ENCODE results near the gene NECAB3.

Gene NECAB3

GRCh38 chr20:33655164-33655563 is 19.1 kb downstream of the NECAB3 start:
- TF ChIP-seq EZH2 (IDR thresholded peaks at IDR 0.05; ENCODE audit: borderline replicate concordance, low read length): no peak
- TF ChIP-seq, protein P1, sequence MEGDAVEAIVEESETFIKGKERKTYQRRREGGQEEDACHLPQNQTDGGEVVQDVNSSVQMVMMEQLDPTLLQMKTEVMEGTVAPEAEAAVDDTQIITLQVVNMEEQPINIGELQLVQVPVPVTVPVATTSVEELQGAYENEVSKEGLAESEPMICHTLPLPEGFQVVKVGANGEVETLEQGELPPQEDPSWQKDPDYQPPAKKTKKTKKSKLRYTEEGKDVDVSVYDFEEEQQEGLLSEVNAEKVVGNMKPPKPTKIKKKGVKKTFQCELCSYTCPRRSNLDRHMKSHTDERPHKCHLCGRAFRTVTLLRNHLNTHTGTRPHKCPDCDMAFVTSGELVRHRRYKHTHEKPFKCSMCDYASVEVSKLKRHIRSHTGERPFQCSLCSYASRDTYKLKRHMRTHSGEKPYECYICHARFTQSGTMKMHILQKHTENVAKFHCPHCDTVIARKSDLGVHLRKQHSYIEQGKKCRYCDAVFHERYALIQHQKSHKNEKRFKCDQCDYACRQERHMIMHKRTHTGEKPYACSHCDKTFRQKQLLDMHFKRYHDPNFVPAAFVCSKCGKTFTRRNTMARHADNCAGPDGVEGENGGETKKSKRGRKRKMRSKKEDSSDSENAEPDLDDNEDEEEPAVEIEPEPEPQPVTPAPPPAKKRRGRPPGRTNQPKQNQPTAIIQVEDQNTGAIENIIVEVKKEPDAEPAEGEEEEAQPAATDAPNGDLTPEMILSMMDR (IDR thresholded peaks at IDR 0.05; ENCODE audit: low read length): no peak
- H3K36me3 ChIP-seq (ENCODE audit: insufficient read depth, low read length): peaks cover 46% of the 10 kb centered on the region
- no peak overlapping the region for H3K4me2 ChIP-seq (ENCODE audit: low read length)
- no peaks in the 10 kb centered on the region for H3K9me2 ChIP-seq (ENCODE audit: low read depth, low read length)
- H3K4me3 ChIP-seq (ENCODE audit: low read depth, low read length, poor library complexity, severe bottlenecking): no peak overlapping the region
- no peak overlapping the region for H2AFZ ChIP-seq (ENCODE audit: low read length)
- H3K9ac ChIP-seq (ENCODE audit: low read length): no peak overlapping the region
- no peaks in the 10 kb centered on the region for H3K9me3 ChIP-seq (ENCODE audit: low read length)
- H4K20me1 ChIP-seq (ENCODE audit: insufficient read depth, low read length): no peaks in the 10 kb centered on the region
- no peaks in the 10 kb centered on the region for H3F3A ChIP-seq (ENCODE audit: insufficient read depth, low read length)
- peaks cover 28% of the 10 kb centered on the region for H3K4me1 ChIP-seq (ENCODE audit: insufficient read depth, low read length, severe bottlenecking)
- no peaks in the 10 kb centered on the region for H3K79me2 ChIP-seq (ENCODE audit: insufficient read depth, low read length)
- no peak overlapping the region for H3K27ac ChIP-seq (ENCODE audit: low read depth, low read length, poor library complexity, severe bottlenecking)
- H3K27me3 ChIP-seq (ENCODE audit: insufficient read depth, low read length): no peaks in the 10 kb centered on the region

- Histone ChIP-seq H3K9me2 (ENCODE audit: low read depth, low read length) (no peaks in the 10 kb centered on the region), H3K27me3 (ENCODE audit: insufficient read depth, low read length) (no peaks in the 10 kb centered on the region), H3K4me1 (ENCODE audit: insufficient read depth, low read length, severe bottlenecking) (peaks cover 24% of the 10 kb centered on the region), H3K79me2 (ENCODE audit: insufficient read depth, low read length) (no peaks in the 10 kb centered on the region), H2AFZ (ENCODE audit: low read length) (no peak overlapping the region), H3K9ac (ENCODE audit: low read length) (no peak overlapping the region), H3K9me3 (ENCODE audit: low read length) (no peaks in the 10 kb centered on the region), H4K20me1 (ENCODE audit: insufficient read depth, low read length) (no peaks in the 10 kb centered on the region), H3F3A (ENCODE audit: insufficient read depth, low read length) (no peaks in the 10 kb centered on the region), H3K36me3 (ENCODE audit: insufficient read depth, low read length) (peaks cover 42% of the 10 kb centered on the region), H3K4me3 (ENCODE audit: low read depth, low read length, poor library complexity, severe bottlenecking) (no peak overlapping the region), H3K27ac (ENCODE audit: low read depth, low read length, poor library complexity, severe bottlenecking) (no peak overlapping the region), H3K4me2 (ENCODE audit: low read length) (no peak overlapping the region)
- TF ChIP-seq, protein P1 (IDR thresholded peaks at IDR 0.05; ENCODE audit: low read length): no peak
- TF ChIP-seq EZH2 (IDR thresholded peaks at IDR 0.05; ENCODE audit: borderline replicate concordance, low read length): no peak
Observed at GRCh38 chr20:33654680-33655161, 19.5 kb downstream of the NECAB3 start.

GRCh38 chr20:33653900-33654596 is 20.2 kb downstream of the NECAB3 start:
- Histone ChIP-seq H3K9me2 (ENCODE audit: low read depth, low read length) (no peaks in the 10 kb centered on the region), H3K4me3 (ENCODE audit: low read depth, low read length, poor library complexity, severe bottlenecking) (no peak overlapping the region), H2AFZ (ENCODE audit: low read length) (no peak overlapping the region), H3F3A (ENCODE audit: insufficient read depth, low read length) (no peaks in the 10 kb centered on the region), H3K79me2 (ENCODE audit: insufficient read depth, low read length) (no peaks in the 10 kb centered on the region), H4K20me1 (ENCODE audit: insufficient read depth, low read length) (no peaks in the 10 kb centered on the region), H3K9me3 (ENCODE audit: low read length) (no peaks in the 10 kb centered on the region), H3K4me1 (ENCODE audit: insufficient read depth, low read length, severe bottlenecking) (peaks cover 24% of the 10 kb centered on the region), H3K27me3 (ENCODE audit: insufficient read depth, low read length) (no peaks in the 10 kb centered on the region), H3K27ac (ENCODE audit: low read depth, low read length, poor library complexity, severe bottlenecking) (peak overlapping the region; percentile 43), H3K4me2 (ENCODE audit: low read length) (no peak overlapping the region), H3K36me3 (ENCODE audit: insufficient read depth, low read length) (peaks cover 35% of the 10 kb centered on the region), H3K9ac (ENCODE audit: low read length) (no peak overlapping the region; the same call in 1 of the 2 replicates)
- no peak for TF ChIP-seq EZH2 (IDR thresholded peaks at IDR 0.05; ENCODE audit: borderline replicate concordance, low read length)
- TF ChIP-seq, protein P1 (IDR thresholded peaks at IDR 0.05; ENCODE audit: low read length): no peak
